Upper lobe of left lung (tissue), 4 donors: Measurements from ENCODE around the gene CHST13.

ENCODE experiments used
- CTCF ChIP-seq, 6 experiments: fragments of 450-650 bp in 4 of 6; fragments of 200-600 bp in 2 of 6; sonication (generic) in 2 of 6; IDR thresholded peaks; one replicate each; pipeline ENCODE4 v1.5.1; 2016 to 2019; ENCODE audit warnings: antibody characterized with exemption in 6 of 6
- EP300 ChIP-seq, 4 donors: sonication (generic); formaldehyde crosslinking; IDR thresholded peaks; one replicate each; pipeline ENCODE4 v1.5.1; 2017; ENCODE audit warnings: antibody characterized with exemption in 4 of 4, control low read depth in 2 of 4
- POLR2A ChIP-seq, 4 donors: fragments of 450-650 bp; IDR thresholded peaks; one replicate each; pipeline ENCODE4 v1.5.1; 2016 to 2017; ENCODE audit warnings: antibody characterized with exemption in 4 of 4, mild to moderate bottlenecking in 2 of 4
- POLR2AphosphoS5 ChIP-seq, 2 donors: sonication (generic); formaldehyde crosslinking; IDR thresholded peaks; one replicate each; pipeline ENCODE4 v1.5.1; 2017; ENCODE audit warnings: antibody characterized with exemption in 2 of 2

- TF ChIP-seq POLR2AphosphoS5 (IDR thresholded peaks at IDR 0.05): no peak
- no peak for TF ChIP-seq CTCF (IDR thresholded peaks at IDR 0.05)
- no peak for TF ChIP-seq EP300 (IDR thresholded peaks at IDR 0.05)
- TF ChIP-seq POLR2A (IDR thresholded peaks at IDR 0.05): no peak
These were observed 33.4 kb downstream of the CHST13 start for GRCh38 chr3:126557415-126557745.
